HG03342 (cell line): ENCODE data around the gene HOXB2.

Experiments
- ATAC-seq: cut with Tn5 transposase; IDR thresholded peaks from one replicate; pipeline ENCODE4 v1.9.1; 2021; ENCODE audit warnings: mild to moderate bottlenecking, moderate library complexity; ENCODE audit not compliant: unreplicated experiment

HOXB2 gene

DNA sequence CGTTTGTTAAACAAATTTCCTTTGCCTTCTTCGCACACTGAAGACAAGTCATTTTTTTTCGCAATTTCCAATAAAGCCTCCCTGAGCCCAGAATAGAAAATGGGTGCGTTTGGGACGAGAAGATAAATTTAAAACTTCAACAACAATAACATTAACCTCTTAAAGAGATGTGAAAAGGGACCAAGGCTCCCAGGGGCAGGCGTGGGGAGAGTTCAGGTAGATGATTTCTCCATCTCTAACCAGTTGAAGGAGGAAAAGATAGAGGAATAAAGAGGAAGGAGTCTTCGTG, 34.5 kb upstream of the HOXB2 start:
- no peak for ATAC-seq

DNA sequence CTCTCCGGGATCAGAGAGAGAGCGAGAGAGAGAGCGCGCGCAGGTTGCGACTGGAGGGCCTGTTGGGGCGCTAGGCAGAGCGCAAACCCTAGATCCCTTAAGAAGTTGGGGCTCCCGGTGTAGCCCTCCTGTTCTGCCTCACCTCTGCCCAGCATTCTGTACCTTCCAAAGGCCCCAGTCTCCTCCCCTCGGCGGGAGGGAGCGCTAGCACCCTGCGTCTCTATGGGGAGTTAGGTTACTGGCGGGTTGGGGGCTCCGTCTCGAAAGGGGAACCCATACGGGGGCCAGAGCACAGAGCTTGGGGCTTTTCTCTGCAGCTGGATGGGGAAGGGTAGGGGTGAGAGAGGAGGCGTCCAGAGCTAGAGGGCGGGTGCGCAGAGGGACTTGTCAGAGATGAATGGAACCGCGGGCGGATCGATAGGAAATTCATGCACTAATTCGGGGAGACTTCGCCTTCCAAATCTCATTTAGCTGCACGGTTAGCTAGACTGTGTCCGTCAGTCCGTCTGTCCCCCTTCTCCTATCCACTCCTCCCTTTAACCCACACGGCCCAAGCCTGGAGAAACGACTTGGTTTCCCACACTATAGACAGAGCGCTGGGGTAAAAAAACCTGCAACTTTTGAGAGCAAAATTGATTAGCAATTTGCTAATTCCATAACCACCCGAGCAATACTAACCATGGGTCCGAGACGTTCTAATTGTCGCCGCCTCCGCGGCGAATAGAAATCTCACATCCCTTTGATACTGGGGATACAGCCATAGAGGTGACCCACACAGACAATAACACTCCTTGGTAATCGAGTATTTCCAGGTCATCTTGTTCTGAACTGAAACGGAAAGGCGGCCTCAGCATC, 33.9 kb upstream of the HOXB2 start:
- ATAC-seq: no peak

DNA sequence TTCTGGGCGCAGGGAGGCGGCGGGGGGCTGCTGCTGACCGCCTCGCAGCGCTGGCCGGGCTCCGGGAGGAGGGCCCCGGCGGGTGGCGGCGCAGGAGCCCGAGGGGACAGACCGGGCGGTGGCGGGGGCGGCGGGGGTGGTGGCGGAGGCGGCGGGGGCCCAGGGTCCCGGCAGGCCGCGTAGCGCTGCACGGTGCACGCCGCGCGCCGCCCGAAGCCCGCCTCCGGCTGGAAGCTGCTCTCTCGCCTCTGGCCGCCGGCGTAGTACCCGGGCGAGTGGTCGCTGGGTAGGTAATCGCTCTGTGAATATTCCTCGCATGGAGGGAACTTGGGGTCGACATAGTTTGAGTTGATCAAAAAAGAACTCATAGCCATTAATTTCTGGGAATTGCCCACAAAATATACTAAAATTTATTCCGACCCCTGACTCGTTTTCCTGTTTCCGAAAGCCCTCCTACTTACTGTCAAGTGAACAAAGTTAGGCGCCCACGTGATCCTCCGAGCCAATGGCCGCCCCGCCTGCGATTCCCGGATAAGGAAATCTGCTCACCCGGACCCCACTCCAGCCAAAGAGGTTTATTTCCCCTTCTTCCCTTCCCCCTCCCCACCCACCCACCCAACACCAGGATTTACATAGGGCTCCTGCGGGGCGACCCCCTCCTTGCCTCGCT, 33.2 kb upstream of the HOXB2 start, which contains the start of gene HOXB4:
HOXB4 (minus strand) TSS at position 405 of the 670 bp plus-strand sequence; CDS start at position 374, 31 bp downstream.
- ATAC-seq: no peak

DNA sequence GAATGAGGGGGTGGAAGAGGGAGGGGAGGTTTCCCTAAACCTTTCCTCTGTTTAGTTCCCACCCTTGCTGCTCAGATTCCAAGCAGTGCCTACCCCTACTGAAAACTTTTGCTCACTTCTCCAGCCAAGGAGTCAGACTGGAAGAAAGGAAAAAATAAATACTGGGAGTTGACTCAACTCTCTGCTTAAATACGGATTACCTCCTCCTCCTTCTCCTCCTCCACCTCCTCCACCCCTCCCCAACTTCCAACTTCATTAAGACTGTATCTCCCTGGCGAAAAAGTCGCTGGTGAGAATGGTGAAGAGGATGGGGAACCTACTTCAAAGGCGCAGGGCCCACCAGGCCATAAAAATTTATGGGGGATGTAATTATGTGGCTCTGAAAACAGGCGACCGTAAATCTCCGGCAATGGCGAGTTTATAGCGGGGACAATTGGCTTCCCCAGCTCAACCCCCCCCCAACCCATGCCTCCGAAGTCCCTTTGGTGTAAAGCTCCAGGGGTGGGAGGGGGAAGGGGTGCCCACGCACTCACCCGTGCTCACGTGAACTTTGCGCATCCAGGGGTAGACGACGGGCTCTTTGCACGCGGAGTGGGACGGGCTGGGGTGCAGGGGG, 32.5 kb upstream of the HOXB2 start:
- ATAC-seq: no peak

DNA sequence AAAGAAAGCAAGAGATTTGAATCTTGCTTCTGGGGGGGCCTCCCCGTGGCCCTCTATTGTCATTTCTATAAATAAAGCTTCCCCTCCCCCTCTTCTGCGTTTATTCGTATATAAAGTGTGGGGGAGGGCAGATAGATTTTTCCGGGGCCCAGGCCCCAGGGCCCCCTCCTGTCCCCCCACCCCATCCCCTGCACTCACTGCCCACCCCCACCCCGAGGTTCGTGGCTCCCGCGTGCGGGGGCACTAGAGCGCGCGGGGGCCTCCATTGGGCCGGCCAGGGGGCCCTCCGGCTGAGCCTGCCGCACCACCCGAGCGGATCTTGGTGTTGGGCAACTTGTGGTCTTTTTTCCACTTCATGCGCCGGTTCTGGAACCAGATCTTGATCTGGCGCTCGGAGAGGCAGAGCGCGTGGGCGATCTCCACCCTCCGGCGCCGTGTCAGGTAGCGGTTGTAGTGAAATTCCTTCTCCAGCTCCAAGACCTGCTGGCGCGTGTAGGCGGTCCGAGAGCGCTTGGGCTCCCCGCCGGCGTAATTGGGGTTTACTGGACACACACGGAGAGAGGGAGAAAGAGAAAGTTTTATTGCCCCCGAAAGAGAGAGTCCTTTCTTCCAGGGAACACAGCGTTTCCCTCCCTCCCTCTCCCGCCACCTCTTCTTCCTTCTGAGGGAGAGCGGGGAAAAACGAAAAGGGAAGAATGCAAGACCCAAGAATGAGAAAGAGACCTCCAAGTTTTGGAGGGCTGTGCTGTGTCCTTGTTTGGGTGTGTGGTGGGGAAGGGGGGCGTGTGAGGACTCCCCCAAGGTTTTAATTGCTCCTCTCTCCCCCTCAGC, 31.8 kb upstream of the HOXB2 start:
- no peak for ATAC-seq

DNA sequence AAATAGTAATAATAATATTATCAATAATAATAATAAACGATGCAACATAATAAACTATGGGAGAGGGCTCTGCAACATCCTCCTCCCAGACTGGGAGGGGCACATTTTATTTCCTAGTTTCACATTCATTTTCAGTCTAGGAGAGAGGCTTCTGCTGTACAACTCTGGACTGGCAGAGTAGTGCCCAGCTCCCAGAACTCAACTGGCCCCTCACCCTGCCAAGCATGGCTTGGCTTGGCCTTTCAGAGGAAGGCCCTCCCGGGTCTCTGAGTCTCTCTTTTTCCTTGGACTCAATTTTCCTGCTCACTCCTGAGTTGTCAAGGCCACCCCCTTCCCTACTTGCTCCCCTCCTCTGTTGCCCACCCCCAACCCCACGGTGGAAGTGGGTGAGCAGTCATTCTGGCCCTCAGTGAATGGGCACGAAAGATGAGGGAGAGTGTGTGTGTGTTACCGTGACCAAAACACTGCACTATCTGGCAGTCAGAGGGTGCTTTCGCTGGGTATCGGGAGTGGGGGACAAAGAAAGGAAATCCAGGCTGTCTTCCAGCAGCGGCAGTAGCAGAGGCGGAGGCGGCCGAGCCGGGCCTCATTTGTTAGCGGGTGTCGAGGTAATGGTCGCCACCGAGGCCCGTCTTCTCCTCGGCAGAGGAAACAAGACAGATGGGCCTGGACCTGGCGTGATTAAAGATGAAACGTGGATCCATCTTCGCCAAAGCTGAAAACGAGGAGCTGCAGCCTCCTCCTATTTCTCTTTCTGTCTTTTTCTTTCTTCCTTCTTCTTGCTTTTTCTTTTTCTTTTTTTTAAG, 31.0 kb upstream of the HOXB2 start:
- no peak for ATAC-seq

DNA sequence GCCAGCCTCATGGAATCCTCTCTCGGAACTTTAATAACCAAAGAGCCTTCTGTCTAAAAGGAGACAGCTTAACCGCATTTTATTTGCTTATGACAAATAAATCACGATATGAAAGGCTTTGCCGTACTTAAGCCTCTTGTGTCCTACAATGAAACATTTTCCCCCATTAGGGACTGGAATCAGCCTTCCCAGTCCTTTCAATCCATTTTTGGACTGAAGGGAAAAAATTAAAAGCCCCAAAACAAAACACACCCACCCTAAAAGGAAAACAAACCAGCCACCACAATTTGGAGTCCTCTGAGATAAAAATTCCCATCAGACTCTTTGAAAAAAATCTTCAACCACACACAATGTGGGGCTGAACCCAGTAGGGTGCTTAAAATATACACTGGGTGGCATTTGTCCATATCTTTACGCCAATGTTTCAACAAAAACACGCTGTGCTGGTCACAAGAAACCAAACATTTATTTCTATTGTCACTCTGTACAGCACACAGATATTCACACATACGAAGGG, 30.2 kb upstream of the HOXB2 start:
- no peak for ATAC-seq

DNA sequence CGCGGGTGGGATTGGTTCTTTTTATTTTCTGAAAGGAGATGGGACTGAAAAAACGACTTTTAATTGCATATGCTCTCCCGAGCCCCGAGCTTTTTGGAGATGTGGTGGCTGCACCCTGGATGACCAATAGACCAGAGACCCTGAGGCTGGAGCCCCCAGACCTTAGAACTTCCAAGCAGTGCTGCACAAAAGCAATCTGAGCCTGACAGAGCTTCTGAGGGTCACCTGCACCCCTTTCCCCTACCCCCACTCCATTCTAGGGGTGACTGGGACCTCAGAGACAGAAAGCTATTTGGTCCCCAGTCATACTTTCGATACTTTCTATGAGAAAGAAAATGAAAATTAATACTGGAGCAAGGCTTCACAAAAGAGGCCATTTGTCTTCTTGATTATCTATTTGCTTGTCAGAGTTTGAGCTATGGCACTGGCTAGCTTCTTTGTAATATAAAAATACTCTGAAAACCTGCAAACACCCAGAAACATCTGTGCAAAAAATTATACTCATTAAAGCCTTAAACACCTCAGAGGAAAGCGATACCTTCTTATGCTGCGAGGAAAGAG, 29.7 kb upstream of the HOXB2 start:
- no peak for ATAC-seq

DNA sequence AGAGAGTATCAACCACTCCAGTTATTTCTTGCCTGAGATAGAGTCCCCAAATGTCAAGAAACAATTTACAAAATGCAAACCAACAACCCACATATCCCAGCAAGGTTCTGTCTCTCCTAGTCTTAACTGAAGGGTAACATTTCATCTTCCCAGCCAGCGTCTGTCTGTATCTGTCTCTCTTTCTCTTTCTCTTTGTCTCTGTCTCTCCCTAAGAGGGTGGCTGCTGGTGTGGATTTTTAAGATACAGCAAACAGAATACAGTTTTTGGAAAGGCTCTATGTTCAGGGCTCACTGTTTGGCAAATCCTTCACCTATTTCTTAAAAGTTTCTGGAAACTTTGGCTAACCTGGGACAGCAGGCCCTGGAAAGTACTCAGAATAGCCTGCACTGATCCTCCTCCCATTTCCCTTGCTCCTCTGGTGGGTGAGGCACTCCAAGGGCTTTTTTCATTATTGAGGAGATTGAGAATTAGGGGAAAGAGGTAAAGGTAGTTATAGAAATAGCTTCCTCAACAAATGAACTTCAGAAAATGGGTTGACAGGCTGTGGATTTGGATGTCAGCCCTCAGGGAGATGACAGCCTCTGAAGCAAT, 27.0 kb upstream of the HOXB2 start:
- no peak for ATAC-seq

DNA sequence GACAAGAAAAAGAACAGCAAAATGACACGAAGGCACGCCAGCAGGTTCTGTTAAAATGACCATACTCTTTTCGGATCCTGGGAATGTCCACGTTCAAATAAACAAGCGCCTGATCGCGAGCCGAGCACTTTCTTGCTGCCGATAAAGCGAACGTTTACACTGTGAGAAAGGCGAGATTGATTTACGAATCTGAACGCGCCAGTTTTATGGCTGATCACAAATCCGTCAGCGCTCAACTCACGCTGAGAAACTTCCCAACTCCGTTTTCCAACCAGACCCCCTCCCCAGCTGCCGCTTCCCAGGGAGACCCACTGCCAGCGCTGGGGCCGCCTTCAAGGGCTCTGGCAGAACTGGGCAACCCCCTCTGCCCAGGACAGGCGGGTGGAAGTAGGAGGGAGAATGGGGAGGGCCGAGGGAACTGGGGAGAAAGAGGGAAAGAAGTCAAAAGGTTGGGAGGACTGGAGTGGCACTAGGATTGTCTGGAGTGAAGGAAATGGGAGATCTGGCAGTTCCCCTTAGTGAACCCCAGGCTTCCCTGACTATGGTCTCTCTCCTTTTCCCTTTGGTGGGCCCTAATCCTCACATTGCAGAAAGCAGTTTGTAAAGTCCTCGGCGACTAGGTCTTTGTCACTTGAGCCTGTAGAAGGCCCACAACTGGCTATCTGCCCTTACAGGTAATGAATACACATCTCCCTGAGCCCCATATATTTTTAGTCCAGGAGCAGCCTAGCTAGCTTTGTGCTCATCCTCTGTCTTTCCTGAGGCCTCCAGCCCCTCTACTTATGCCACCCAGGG, 26.3 kb upstream of the HOXB2 start:
- ATAC-seq: no peak

DNA sequence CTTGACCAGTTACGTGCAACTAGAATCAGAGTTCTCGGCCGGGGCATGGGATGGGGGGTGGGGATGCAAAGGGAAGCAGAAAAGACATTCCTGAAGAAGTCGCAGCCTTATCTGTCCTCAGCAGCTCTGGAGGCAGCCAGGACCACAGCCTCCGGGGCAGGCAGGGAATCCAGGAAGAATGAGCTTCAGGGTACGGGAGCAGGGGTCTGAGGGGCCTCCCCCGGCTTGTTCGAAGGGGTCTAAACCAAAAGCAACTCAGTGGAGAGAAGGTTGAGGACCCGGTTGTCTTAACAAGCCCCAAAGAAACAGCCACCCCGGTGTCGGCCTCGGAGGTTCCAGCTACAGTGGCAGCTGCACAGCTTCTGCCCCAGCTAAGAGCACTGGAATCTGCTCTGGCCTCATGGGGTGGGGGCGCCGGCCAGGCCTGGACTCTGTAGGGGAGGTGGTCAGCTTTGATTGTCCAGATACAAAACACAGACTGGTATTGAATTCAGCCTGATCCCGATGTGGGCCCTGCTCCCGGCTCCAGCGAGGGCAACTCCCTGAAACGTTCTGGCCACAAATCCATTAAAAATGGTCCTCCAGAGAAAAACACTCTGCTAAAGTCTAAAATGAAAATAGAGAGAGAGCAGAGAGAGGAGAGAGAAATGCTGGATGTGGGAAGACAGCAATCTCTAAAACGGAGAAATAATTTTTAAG, 25.6 kb upstream of the HOXB2 start:
- ATAC-seq: no peak

DNA sequence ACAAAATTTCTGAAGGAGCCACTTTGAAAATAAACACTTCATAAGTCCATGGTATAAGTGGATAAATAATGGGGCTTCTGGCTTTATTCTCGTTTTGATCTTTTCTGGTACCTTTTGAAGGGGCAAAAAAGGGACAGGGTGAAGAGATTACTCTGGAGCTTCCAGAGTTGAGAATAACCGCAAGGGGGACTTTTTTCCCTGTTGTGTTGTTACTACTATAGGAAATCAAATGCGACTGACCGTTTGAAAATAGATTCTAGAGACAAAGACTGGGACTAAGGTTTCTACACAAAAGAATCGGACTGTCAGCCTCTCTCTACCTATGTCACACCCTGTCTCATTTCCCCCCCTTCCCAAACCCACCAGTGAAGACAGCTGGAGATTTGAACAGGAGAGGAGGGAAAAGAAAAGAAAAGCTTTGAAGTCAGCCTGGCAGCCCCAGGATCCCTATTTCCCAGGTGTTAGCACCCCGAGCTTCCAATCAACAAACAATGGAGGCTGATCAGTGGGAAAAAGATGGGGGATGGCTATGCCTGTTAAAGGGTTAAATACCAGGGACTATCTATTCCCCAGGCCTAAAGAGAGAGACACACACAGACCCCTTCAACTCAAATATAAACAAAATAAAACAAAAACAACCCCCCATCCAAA, 24.9 kb upstream of the HOXB2 start:
- no peak for ATAC-seq

DNA sequence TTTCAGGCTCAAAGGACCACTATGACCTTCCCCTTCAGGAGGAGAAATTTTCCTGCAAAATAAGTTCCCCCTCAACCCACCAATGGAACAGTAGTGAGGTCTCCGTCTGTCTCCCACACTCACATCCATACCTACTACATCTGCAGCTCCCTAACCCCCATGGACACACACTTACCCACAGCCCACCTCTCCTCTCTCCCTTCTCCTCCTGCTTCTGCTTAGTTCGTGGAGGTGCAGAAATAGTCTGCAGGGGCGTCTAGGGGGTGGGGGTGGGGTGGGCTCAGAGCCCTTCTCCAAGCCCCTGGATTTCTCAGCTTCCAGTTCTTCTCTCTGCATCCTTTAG, 24.3 kb upstream of the HOXB2 start:
- no peak for ATAC-seq

DNA sequence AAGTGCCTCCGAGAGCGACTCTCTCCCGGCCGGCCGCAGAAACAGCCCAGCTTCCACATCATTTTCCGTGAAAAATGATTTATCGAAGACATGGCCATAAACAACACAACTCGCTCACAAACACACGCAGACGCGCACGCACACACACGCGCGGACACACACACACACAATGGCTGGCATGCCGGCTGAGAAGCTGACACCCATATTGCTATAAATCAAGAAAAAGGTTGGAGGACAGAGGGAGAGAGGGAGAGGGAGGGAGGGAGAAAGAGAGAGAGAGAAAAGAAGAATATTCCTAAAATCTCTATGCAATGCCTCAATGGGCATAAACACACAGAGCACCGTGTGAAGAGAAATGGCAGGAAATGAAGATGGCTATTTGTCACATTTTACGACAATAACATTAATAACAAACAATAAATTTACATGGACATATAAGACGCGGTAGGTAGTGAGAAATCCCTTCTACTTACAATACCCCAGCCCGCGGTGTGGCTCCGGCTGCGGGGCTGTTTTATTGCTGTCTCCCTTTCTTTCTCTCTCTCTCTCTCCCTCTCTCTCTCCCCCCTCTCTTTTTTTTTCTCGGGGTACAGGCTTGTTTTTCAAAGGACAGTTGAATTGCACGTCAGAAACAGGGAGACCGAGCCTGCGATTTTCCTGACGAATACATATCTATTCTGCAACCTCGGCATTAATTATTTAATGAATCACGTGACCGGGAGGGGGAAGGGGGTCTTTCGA, 23.8 kb upstream of the HOXB2 start:
- ATAC-seq: no peak

DNA sequence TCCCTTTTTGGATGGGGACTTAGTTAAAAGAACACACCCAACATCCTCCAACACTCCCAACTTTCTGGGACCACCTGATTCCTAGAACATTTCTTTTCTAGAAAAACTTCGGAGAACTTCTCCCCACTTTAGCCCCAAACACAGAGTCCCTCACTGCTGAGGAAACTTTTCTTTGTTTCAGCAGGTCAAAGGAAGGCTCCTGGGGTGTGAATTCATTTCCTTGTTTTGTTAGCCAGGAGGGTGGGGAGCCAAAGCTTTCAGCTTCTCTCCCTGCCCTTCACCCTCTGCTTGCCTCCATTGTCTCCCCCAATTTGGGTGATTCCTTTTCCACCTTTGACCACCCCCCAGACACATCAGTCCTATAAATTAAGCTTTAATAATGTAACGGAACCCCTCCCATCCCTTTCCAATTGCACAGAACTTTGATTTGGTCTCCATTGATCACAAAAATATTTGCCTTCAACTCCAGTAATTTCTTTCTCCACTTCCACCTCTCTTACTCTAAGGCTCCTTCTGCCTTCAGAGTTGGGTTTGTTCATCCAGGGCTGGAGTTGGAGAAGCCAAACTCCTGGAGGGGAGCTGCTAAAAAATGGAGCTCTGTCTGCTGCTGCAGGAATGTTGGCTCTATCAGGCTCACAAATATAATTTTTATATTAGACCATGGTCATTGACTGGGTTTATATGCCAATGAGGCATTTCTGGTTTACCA, 22.9 kb upstream of the HOXB2 start:
- ATAC-seq: no peak

DNA sequence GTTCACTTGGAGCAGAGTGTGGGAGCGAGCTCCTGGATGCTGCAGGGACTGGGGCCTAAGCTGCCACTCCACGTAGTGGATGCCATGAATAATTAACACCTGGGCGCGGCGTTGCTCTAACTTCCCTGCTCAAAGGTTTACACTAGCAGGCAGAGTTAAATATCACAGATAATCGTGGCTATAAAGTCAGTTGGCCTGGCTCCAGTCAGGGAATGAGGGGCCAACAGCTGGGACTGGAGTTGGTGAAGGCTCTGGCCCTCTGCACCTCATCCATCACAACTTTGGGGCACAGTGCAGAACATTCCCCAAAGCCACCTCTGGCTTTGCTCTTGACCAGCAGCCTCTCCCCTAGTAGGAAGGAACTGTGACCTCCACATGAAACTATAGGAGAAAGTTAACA, 22.3 kb upstream of the HOXB2 start:
- ATAC-seq: no peak
